Activated naive CD8-positive, alpha-beta T cell treated with anti-CD3 and anti-CD28 coated beads, Interleukin-2, amount 10 ng/mL, durations not matched to agents 7 days and 5 days (primary cell): ENCODE data around the gene METTL1. TPM values are rescaled to one million over a fixed set of nuclear protein-coding genes. Genes with fewer than 3 reads are reported as not detected.

ENCODE experiments used
- ATAC-seq: fragments of 150-1000 bp; cut with Tn5 transposase; one replicate; pipeline ENCODE4 v1.10.0; 2021; ENCODE audit warnings: low read depth, moderate library complexity
- POLR2A ChIA-PET: fragments of 350-600 bp; sonication (Branson Sonifier 250); formaldehyde crosslinking; loops from one replicate; lab custom pipeline; 2021; ENCODE audit warnings: antibody characterized with exemption; lab: Charles Lee
- DNase-seq: peaks from one replicate; pipeline ENCODE4 v3.0.0; 2021
- H3K27ac Mint-ChIP-seq: one replicate; pipeline ENCODE4 v1.8.0; 2022; ENCODE audit warnings: mild to moderate bottlenecking, mixed read lengths
- H3K27me3 Mint-ChIP-seq: one replicate; pipeline ENCODE4 v1.8.0; 2022; ENCODE audit warnings: mild to moderate bottlenecking, moderate library complexity, mixed read lengths
- H3K36me3 Mint-ChIP-seq: one replicate; pipeline ENCODE4 v1.8.0; 2021; ENCODE audit warnings: mild to moderate bottlenecking, mixed read lengths
- H3K4me1 Mint-ChIP-seq: one replicate; pipeline ENCODE4 v1.8.0; 2021; ENCODE audit warnings: mixed read lengths
- H3K4me3 Mint-ChIP-seq: one replicate; pipeline ENCODE4 v1.8.0; 2022; ENCODE audit warnings: mild to moderate bottlenecking, moderate library complexity, mixed read lengths
- H3K9me3 Mint-ChIP-seq: one replicate; pipeline ENCODE4 v1.8.0; 2021; ENCODE audit warnings: mixed read lengths
- total RNA-seq, 2 experiments: library from RNA; stranded (reverse); gene quantifications; one replicate each; pipeline ENCODE4 v1.2.3, GENCODE V29; 2021

METTL1 gene
- total RNA-seq, 2 experiments from 2014 or later: 13.9 to 14.9 TPM

GRCh38 chr12:57810450-57810849 is 38.5 kb upstream of the METTL1 start:
- Mint-ChIP-seq H3K4me1 (no peaks in the 10 kb centered on the region), H3K9me3 (no peaks in the 10 kb centered on the region), H3K27me3 (no peaks in the 10 kb centered on the region), H3K4me3 (no peak overlapping the region), H3K36me3 (no peaks in the 10 kb centered on the region), H3K27ac (no peak overlapping the region)
- POLR2A ChIA-PET: no interaction called here
- no peak for ATAC-seq
- DNase-seq: no peak

GRCh38 chr12:57809425-57809824 is 37.5 kb upstream of the METTL1 start:
- POLR2A ChIA-PET: no interaction called here
- no peaks in the 10 kb centered on the region for H3K27me3 Mint-ChIP-seq
- ATAC-seq (no peak), DNase-seq (no peak)
- H3K36me3 Mint-ChIP-seq: no peaks in the 10 kb centered on the region
- H3K4me3 Mint-ChIP-seq: no peak overlapping the region
- no peaks in the 10 kb centered on the region for H3K9me3 Mint-ChIP-seq
- no peaks in the 10 kb centered on the region for H3K4me1 Mint-ChIP-seq
- H3K27ac Mint-ChIP-seq: no peak overlapping the region

GRCh38 chr12:57808351-57808750 is 36.4 kb upstream of the METTL1 start:
- H3K27me3 Mint-ChIP-seq: no peaks in the 10 kb centered on the region
- no peaks in the 10 kb centered on the region for H3K36me3 Mint-ChIP-seq
- H3K4me1 Mint-ChIP-seq: no peaks in the 10 kb centered on the region
- H3K27ac Mint-ChIP-seq: no peak overlapping the region
- ATAC-seq (no peak), DNase-seq (no peak)
- H3K9me3 Mint-ChIP-seq: no peaks in the 10 kb centered on the region
- POLR2A ChIA-PET: no interaction called here
- H3K4me3 Mint-ChIP-seq: no peak overlapping the region

GRCh38 chr12:57807285-57807684 is 35.4 kb upstream of the METTL1 start:
- Mint-ChIP-seq H3K27me3 (no peaks in the 10 kb centered on the region), H3K9me3 (no peaks in the 10 kb centered on the region), H3K4me3 (no peak overlapping the region), H3K36me3 (no peaks in the 10 kb centered on the region), H3K4me1 (no peaks in the 10 kb centered on the region), H3K27ac (no peak overlapping the region)
- DNase-seq: no peak
- POLR2A ChIA-PET: no interaction called here
- ATAC-seq: no peak

- Mint-ChIP-seq H3K4me1 (no peaks in the 10 kb centered on the region), H3K27me3 (no peaks in the 10 kb centered on the region), H3K4me3 (no peak overlapping the region), H3K36me3 (no peaks in the 10 kb centered on the region), H3K9me3 (no peaks in the 10 kb centered on the region), H3K27ac (no peak overlapping the region)
- POLR2A ChIA-PET: no interaction called here
- DNase-seq (no peak), ATAC-seq (no peak)
Observed at GRCh38 chr12:57806677-57807076, 34.8 kb upstream of the METTL1 start.

GRCh38 chr12:57803319-57803893 is 31.5 kb upstream of the METTL1 start:
- POLR2A ChIA-PET: no interaction called here
- H3K36me3 Mint-ChIP-seq: peaks cover 6% of the 10 kb centered on the region
- H3K27me3 Mint-ChIP-seq: no peaks in the 10 kb centered on the region
- DNase-seq: peak; percentile 48
- no peaks in the 10 kb centered on the region for H3K9me3 Mint-ChIP-seq
- no peak overlapping the region for H3K27ac Mint-ChIP-seq
- no peak overlapping the region for H3K4me3 Mint-ChIP-seq
- no peaks in the 10 kb centered on the region for H3K4me1 Mint-ChIP-seq
- ATAC-seq: peak; percentile 50

GRCh38 chr12:57802607-57803006 is 30.7 kb upstream of the METTL1 start:
- ATAC-seq: no peak
- DNase-seq: no peak
- Mint-ChIP-seq H3K9me3 (no peaks in the 10 kb centered on the region), H3K4me3 (no peak overlapping the region), H3K27me3 (no peaks in the 10 kb centered on the region), H3K36me3 (peaks cover 6% of the 10 kb centered on the region), H3K4me1 (no peaks in the 10 kb centered on the region), H3K27ac (no peak overlapping the region)
- POLR2A ChIA-PET: no interaction called here

- Mint-ChIP-seq H3K4me1 (no peaks in the 10 kb centered on the region), H3K27ac (no peak overlapping the region), H3K27me3 (no peaks in the 10 kb centered on the region), H3K9me3 (no peaks in the 10 kb centered on the region), H3K36me3 (peaks cover 6% of the 10 kb centered on the region), H3K4me3 (no peak overlapping the region)
- no peak for ATAC-seq
- POLR2A ChIA-PET: no interaction called here
- no peak for DNase-seq
Observed at GRCh38 chr12:57800965-57801364, 29.1 kb upstream of the METTL1 start.

- POLR2A ChIA-PET: interaction anchor here (0.5 to 1.0 kb wide), 2 partner anchors 8 to 15 kb away, joined by 3 to 4 read pairs; partner anchors contain the start of gene TSFM
- DNase-seq: no peak
- H3K4me1 Mint-ChIP-seq: no peaks in the 10 kb centered on the region
- H3K4me3 Mint-ChIP-seq: no peak overlapping the region
- no peak overlapping the region for H3K27ac Mint-ChIP-seq
- no peaks in the 10 kb centered on the region for H3K27me3 Mint-ChIP-seq
- H3K36me3 Mint-ChIP-seq: peaks cover 10% of the 10 kb centered on the region
- no peaks in the 10 kb centered on the region for H3K9me3 Mint-ChIP-seq
- ATAC-seq: no peak
Observed at GRCh38 chr12:57797933-57798332, 26.0 kb upstream of the METTL1 start.

GRCh38 chr12:57796996-57797395 is 25.1 kb upstream of the METTL1 start:
- no peak for DNase-seq
- Mint-ChIP-seq H3K27ac (no peak overlapping the region), H3K4me3 (no peak overlapping the region), H3K4me1 (peaks cover 2% of the 10 kb centered on the region), H3K27me3 (no peaks in the 10 kb centered on the region), H3K9me3 (no peaks in the 10 kb centered on the region), H3K36me3 (peaks cover 12% of the 10 kb centered on the region)
- POLR2A ChIA-PET: no interaction called here
- ATAC-seq: no peak

GRCh38 chr12:57795354-57795753 is 23.4 kb upstream of the METTL1 start:
- no peak overlapping the region for H3K4me3 Mint-ChIP-seq
- no peak for ATAC-seq
- POLR2A ChIA-PET: no interaction called here
- H3K36me3 Mint-ChIP-seq: peaks cover 13% of the 10 kb centered on the region
- peaks cover 2% of the 10 kb centered on the region for H3K4me1 Mint-ChIP-seq
- no peak overlapping the region for H3K27ac Mint-ChIP-seq
- H3K27me3 Mint-ChIP-seq: no peaks in the 10 kb centered on the region
- H3K9me3 Mint-ChIP-seq: no peaks in the 10 kb centered on the region
- DNase-seq: no peak

- Mint-ChIP-seq H3K9me3 (no peaks in the 10 kb centered on the region), H3K27ac (no peak overlapping the region), H3K4me1 (peaks cover 2% of the 10 kb centered on the region), H3K4me3 (no peak overlapping the region), H3K36me3 (peaks cover 10% of the 10 kb centered on the region), H3K27me3 (no peaks in the 10 kb centered on the region)
- POLR2A ChIA-PET: no interaction called here
- no peak for DNase-seq
- no peak for ATAC-seq
Observed at GRCh38 chr12:57793920-57794319, 22.0 kb upstream of the METTL1 start.

- peaks cover 3% of the 10 kb centered on the region for H3K36me3 Mint-ChIP-seq
- POLR2A ChIA-PET: interaction anchor here (1.2 kb wide), 1 partner anchor 100 kb away, joined by 4 read pairs; no protein-coding TSS in a partner anchor
Observed at GRCh38 chr12:57783861-57784260, 12.0 kb upstream of the METTL1 start.

GRCh38 chr12:57783466-57783801 is 11.5 kb upstream of the METTL1 start:
- POLR2A ChIA-PET: interaction anchor here (0.7 to 3.0 kb wide), 10 partner anchors 9 to 158 kb away, joined by 3 to 29 read pairs (median 3); partner anchors contain the start of genes ATP23, EEF1AKMT3 and METTL1
- no peaks in the 10 kb centered on the region for H3K9me3 Mint-ChIP-seq
- H3K27me3 Mint-ChIP-seq: no peaks in the 10 kb centered on the region
- H3K4me3 Mint-ChIP-seq: peak overlapping the region; percentile 96
- ATAC-seq (no peak), DNase-seq (no peak)
- H3K4me1 Mint-ChIP-seq: peaks cover 33% of the 10 kb centered on the region
- peak overlapping the region; percentile 93 for H3K27ac Mint-ChIP-seq
- H3K36me3 Mint-ChIP-seq: peaks cover 3% of the 10 kb centered on the region

More at GRCh38 chr12:57783861-57784260, 12.0 kb upstream of the METTL1 start:
- DNase-seq (no peak), ATAC-seq (no peak)
- H3K9me3 Mint-ChIP-seq: no peaks in the 10 kb centered on the region
- H3K4me1 Mint-ChIP-seq: peaks cover 33% of the 10 kb centered on the region
- H3K27ac Mint-ChIP-seq: peak overlapping the region; percentile 55
- H3K4me3 Mint-ChIP-seq: peak overlapping the region; percentile 67
- no peaks in the 10 kb centered on the region for H3K27me3 Mint-ChIP-seq
